ENCODE measurements around the gene CAMTA1. TPM values are rescaled to one million over a fixed set of nuclear protein-coding genes. Genes with fewer than 3 reads are reported as not detected.

Gene CAMTA1
- total RNA-seq, 2 donors from 2014 or later = 100 to 102 TPM

- no peaks in the 10 kb centered on the region for H3K36me3 ChIP-seq
- H3K27ac ChIP-seq = no peak overlapping the region
- H3K9me3 ChIP-seq = no peaks in the 10 kb centered on the region
- H3K4me1 ChIP-seq (replicated peaks) = peaks cover 8% of the 10 kb centered on the region
- TF ChIP-seq CTCF (IDR thresholded peaks at IDR 0.05) (no peak), POLR2AphosphoS5 (IDR thresholded peaks at IDR 0.05) (no peak), POLR2A (IDR thresholded peaks at IDR 0.05) (no peak)
- no peak overlapping the region for H3K4me3 ChIP-seq
- intact Hi-C loops (cut with DNase I) = no loop called here
- WGBS = 84% methylated on average over 3 of the region's 3 CpGs
- H3K27me3 ChIP-seq (replicated peaks; ENCODE audit: insufficient read depth) = no peaks in the 10 kb centered on the region
- no peak for DNase-seq (ENCODE audit: low spot score)
Observed at GRCh38 chr1:6960860-6961259, 175.6 kb downstream of the CAMTA1 start.

DNA sequence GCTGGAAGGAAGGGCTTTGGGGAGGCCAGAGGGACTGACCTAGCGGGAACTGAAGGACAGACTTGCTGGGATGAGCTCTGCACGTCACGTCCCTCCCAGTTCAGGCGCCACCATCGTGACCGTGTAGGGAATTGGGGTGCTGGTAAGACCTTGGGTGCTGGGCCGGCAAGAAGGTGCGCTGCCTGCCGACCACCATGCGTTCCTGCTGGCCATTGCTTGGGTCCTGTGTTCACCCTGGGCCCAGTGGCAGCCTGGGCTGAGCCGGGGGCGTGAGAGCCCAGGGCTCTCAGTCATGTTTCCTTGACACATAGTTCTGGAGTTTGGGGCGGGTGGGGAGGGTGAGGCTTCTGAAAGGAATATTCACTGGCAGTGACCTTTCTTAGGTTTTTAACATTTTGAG is 176.0 kb downstream of the CAMTA1 start:
- intact Hi-C loops (cut with DNase I) = no loop called here
- no peak overlapping the region for H3K27ac ChIP-seq
- H3K4me1 ChIP-seq (replicated peaks) = peaks cover 8% of the 10 kb centered on the region
- no peaks in the 10 kb centered on the region for H3K27me3 ChIP-seq (replicated peaks; ENCODE audit: insufficient read depth)
- no peak overlapping the region for H3K4me3 ChIP-seq
- 93% methylated on average over 13 of the region's 13 CpGs for WGBS
- DNase-seq (ENCODE audit: low spot score) = no peak
- H3K36me3 ChIP-seq = no peaks in the 10 kb centered on the region
- TF ChIP-seq POLR2A (IDR thresholded peaks at IDR 0.05) = no peak
- H3K9me3 ChIP-seq = no peaks in the 10 kb centered on the region

DNA sequence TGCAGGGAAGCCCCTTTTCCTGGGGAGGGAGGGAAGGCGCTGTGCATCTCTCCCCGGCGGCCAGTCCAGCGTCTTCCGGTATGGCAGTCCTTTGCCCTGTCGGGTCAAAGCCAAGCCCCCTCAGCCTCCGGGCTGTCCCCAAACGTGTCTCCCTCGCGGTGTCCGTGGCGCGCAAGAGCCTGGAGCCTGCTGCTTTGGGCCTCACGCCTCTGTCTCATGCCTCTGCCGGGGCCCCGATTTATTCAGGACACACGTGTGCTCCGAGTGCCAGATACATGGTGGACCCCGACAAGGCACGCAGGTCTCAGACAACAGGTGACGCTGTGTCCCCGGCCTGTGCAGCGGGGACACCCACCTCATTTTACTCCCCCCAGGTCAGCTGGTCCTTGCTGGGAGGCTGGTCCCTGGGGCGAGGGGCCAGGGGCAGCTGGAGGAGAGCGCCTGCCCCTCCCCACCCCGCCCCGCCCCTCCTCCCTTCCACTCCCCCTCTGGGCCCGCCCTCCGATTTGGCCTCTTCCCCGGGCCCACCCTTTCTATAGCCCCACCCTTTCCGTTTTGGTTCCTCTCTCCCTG is 176.7 kb downstream of the CAMTA1 start:
- WGBS = 49% methylated on average over 31 of the region's 31 CpGs
- intact Hi-C loops (cut with DNase I) = no loop called here
- no peak overlapping the region for H3K27ac ChIP-seq
- DNase-seq (ENCODE audit: low spot score) = no peak
- TF ChIP-seq POLR2A (IDR thresholded peaks at IDR 0.05) = no peak
- no peak for TF ChIP-seq CTCF (IDR thresholded peaks at IDR 0.05)
- no peak for TF ChIP-seq POLR2AphosphoS5 (IDR thresholded peaks at IDR 0.05)
- peaks cover 8% of the 10 kb centered on the region for H3K4me1 ChIP-seq (replicated peaks)
- H3K9me3 ChIP-seq = no peaks in the 10 kb centered on the region
- H3K4me3 ChIP-seq = no peak overlapping the region
- no peaks in the 10 kb centered on the region for H3K27me3 ChIP-seq (replicated peaks; ENCODE audit: insufficient read depth)
- no peaks in the 10 kb centered on the region for H3K36me3 ChIP-seq

GRCh38 chr1:6962478-6962995 is 177.3 kb downstream of the CAMTA1 start:
- Histone ChIP-seq H3K4me3 (no peak overlapping the region), H3K27me3 (replicated peaks; ENCODE audit: insufficient read depth) (no peaks in the 10 kb centered on the region)

More at GRCh38 chr1:6962478-6962995, 177.3 kb downstream of the CAMTA1 start:
- intact Hi-C loops (cut with DNase I) = no loop called here
- no peak for DNase-seq (ENCODE audit: low spot score)
- TF ChIP-seq CTCF (IDR thresholded peaks at IDR 0.05) (no peak), POLR2A (IDR thresholded peaks at IDR 0.05) (no peak), POLR2AphosphoS5 (IDR thresholded peaks at IDR 0.05) (no peak)
- H3K9me3 ChIP-seq = no peaks in the 10 kb centered on the region
- H3K27ac ChIP-seq = no peak overlapping the region
- H3K36me3 ChIP-seq = no peaks in the 10 kb centered on the region
- WGBS = 5% methylated on average over 13 of the region's 14 CpGs
- H3K4me1 ChIP-seq (replicated peaks) = peaks cover 8% of the 10 kb centered on the region

Data from prostate gland (tissue), 2 donors.